Vagina (tissue), 2 donors: ENCODE measurements around the gene USP26. TPM values are rescaled to one million over a fixed set of nuclear protein-coding genes. Genes with fewer than 3 reads are reported as not detected.
"Not testable (repeated sequence)": the region's sequence is repeated elsewhere in the genome, so short reads cannot be mapped to it uniquely, and the experiment has no call there.

Experiments used
- DNase-seq, 2 donors: peaks; one replicate each; pipeline ENCODE4 v3.0.0-alpha.2; 2017; ENCODE audit errors: extremely low spot score in 2 of 2
- H3K27ac ChIP-seq: fragments of 200-600 bp; sonication (generic); one replicate; pipeline ENCODE4 v1.5.1; 2019
- H3K27me3 ChIP-seq: fragments of 200-600 bp; sonication (generic); one replicate; pipeline ENCODE4 v1.5.1; 2019
- H3K36me3 ChIP-seq, 2 donors: fragments of 200-600 bp; sonication (generic); one replicate each; pipeline ENCODE4 v1.5.1; 2017 to 2019
- H3K4me1 ChIP-seq: fragments of 200-600 bp; sonication (generic); one replicate; pipeline ENCODE4 v1.5.1; 2019
- H3K4me3 ChIP-seq, 2 donors: fragments of 200-600 bp; sonication (generic); 1 replicate in 1 of 2; 2 replicates in 1 of 2; pipeline ENCODE4 v1.5.1; 2016 to 2019
- H3K9me3 ChIP-seq: fragments of 200-600 bp; sonication (generic); one replicate; pipeline ENCODE4 v1.5.1; 2019
- POLR2A ChIP-seq, 2 donors: fragments of 450-650 bp; IDR thresholded peaks; one replicate each; pipeline ENCODE4 v1.6.1; 2017; ENCODE audit warnings: antibody characterized with exemption in 2 of 2, mild to moderate bottlenecking in 2 of 2, moderate library complexity in 2 of 2
- POLR2AphosphoS5 ChIP-seq, 2 donors: sonication (generic); formaldehyde crosslinking; IDR thresholded peaks; one replicate each; pipeline ENCODE4 v1.9.0; 2017; ENCODE audit warnings: antibody characterized with exemption in 2 of 2, mild to moderate bottlenecking in 2 of 2, low read depth in 1 of 2; ENCODE audit not compliant: insufficient read depth in 1 of 2
- intact Hi-C: fragments of 100-400 bp; cut with DNase I; formaldehyde crosslinking; loops from one replicate; pipeline ENCODE4 v1.15.1; 2023
- total RNA-seq: library from RNA; depleted of rRNA; stranded (reverse); fragments of >200 nt; gene quantifications from one replicate; pipeline ENCODE4 v1.2.3, GENCODE V29; 2016
- TF ChIP-seq, protein P1 (sequence below), 3 experiments: fragments of 450-650 bp in 2 of 3; fragments of 200-600 bp in 1 of 3; sonication (generic) in 1 of 3; IDR thresholded peaks; one replicate each; pipeline ENCODE4 v1.5.1; 2017 to 2019; ENCODE audit warnings: antibody characterized with exemption in 3 of 3, mild to moderate bottlenecking in 2 of 3, moderate library complexity in 2 of 3

Gene USP26
- total RNA-seq, 1 donor from 2014 or later: not detected

GRCh38 chrX:132990835-132991234, 106.1 kb downstream of the USP26 start:
- TF ChIP-seq POLR2AphosphoS5 (IDR thresholded peaks at IDR 0.05; ENCODE audit: insufficient read depth in 1 of 2, low read depth in 1 of 2) (no peak), POLR2A (IDR thresholded peaks at IDR 0.05) (no peak)
- TF ChIP-seq, protein P1, sequence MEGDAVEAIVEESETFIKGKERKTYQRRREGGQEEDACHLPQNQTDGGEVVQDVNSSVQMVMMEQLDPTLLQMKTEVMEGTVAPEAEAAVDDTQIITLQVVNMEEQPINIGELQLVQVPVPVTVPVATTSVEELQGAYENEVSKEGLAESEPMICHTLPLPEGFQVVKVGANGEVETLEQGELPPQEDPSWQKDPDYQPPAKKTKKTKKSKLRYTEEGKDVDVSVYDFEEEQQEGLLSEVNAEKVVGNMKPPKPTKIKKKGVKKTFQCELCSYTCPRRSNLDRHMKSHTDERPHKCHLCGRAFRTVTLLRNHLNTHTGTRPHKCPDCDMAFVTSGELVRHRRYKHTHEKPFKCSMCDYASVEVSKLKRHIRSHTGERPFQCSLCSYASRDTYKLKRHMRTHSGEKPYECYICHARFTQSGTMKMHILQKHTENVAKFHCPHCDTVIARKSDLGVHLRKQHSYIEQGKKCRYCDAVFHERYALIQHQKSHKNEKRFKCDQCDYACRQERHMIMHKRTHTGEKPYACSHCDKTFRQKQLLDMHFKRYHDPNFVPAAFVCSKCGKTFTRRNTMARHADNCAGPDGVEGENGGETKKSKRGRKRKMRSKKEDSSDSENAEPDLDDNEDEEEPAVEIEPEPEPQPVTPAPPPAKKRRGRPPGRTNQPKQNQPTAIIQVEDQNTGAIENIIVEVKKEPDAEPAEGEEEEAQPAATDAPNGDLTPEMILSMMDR (IDR thresholded peaks at IDR 0.05): no peak
- Histone ChIP-seq H3K4me1 (no peaks in the 10 kb centered on the region), H3K4me3 (no peak overlapping the region), H3K27ac (no peak overlapping the region), H3K36me3 (no peaks in the 10 kb centered on the region), H3K27me3 (no peaks in the 10 kb centered on the region), H3K9me3 (no peaks in the 10 kb centered on the region)
- DNase-seq: no peak
- intact Hi-C loops: no loop called here

GRCh38 chrX:132986556-132986955, 110.4 kb downstream of the USP26 start:
- no peak for DNase-seq
- Histone ChIP-seq H3K4me3 (no peak overlapping the region), H3K9me3 (no peaks in the 10 kb centered on the region), H3K36me3 (no peaks in the 10 kb centered on the region), H3K27ac (no peak overlapping the region), H3K27me3 (no peaks in the 10 kb centered on the region), H3K4me1 (no peaks in the 10 kb centered on the region)
- intact Hi-C loops: no loop called here
- TF ChIP-seq, protein P1 (IDR thresholded peaks at IDR 0.05): no peak
- no peak for TF ChIP-seq POLR2A (IDR thresholded peaks at IDR 0.05)
- no peak for TF ChIP-seq POLR2AphosphoS5 (IDR thresholded peaks at IDR 0.05; ENCODE audit: insufficient read depth in 1 of 2, low read depth in 1 of 2)

GRCh38 chrX:132984058-132984650, 112.8 kb downstream of the USP26 start:
- Histone ChIP-seq H3K4me3 (no peak overlapping the region), H3K27me3 (no peaks in the 10 kb centered on the region), H3K9me3 (no peaks in the 10 kb centered on the region), H3K36me3 (no peaks in the 10 kb centered on the region), H3K27ac (no peak overlapping the region), H3K4me1 (no peaks in the 10 kb centered on the region)
- no peak for DNase-seq
- TF ChIP-seq POLR2A (IDR thresholded peaks at IDR 0.05): no peak
- no peak for TF ChIP-seq POLR2AphosphoS5 (IDR thresholded peaks at IDR 0.05; ENCODE audit: insufficient read depth in 1 of 2, low read depth in 1 of 2)
- TF ChIP-seq, protein P1 (IDR thresholded peaks at IDR 0.05): no peak
- intact Hi-C loops: no loop called here

GRCh38 chrX:132983496-132983895, 113.4 kb downstream of the USP26 start:
- Histone ChIP-seq H3K4me1 (no peaks in the 10 kb centered on the region), H3K36me3 (no peaks in the 10 kb centered on the region), H3K27ac (no peak overlapping the region), H3K27me3 (no peaks in the 10 kb centered on the region), H3K4me3 (no peak overlapping the region), H3K9me3 (no peaks in the 10 kb centered on the region)
- DNase-seq: no peak
- TF ChIP-seq POLR2A (IDR thresholded peaks at IDR 0.05) (no peak), POLR2AphosphoS5 (IDR thresholded peaks at IDR 0.05; ENCODE audit: insufficient read depth in 1 of 2, low read depth in 1 of 2) (no peak)
- TF ChIP-seq, protein P1 (IDR thresholded peaks at IDR 0.05): no peak
- intact Hi-C loops: no loop called here

DNA sequence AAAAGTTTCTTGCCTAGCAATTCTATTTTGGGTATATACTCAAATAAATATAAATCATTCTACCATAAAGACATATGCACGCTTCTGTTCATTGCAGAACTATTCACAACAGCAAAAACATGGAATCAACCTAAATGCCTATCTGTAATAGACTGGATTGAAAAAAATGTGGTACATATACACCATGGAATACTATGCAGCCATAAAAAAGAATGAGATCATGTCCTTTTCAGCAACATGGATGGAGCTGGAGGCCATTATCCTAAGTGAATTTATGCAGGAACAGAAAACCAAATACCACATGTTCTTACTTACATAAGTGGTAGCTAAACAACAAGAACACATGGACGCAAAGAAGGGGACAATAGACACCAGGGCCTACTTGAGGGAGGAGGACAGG, 116.9 kb downstream of the USP26 start:
- H3K27me3 ChIP-seq, H3K9me3 ChIP-seq, DNase-seq, H3K4me1 ChIP-seq, intact Hi-C loops, H3K27ac ChIP-seq, H3K36me3 ChIP-seq, H3K4me3 ChIP-seq: not testable (repeated sequence)

Other genes with a start within 250 kb of the USP26 start
- 0.74 TPM for gene HS6ST2, start 138.5 kb downstream of the USP26 start, total RNA-seq
- gene TFDP3, start 121.2 kb upstream of the USP26 start, total RNA-seq: not detected